HUES48 (cell line): ENCODE results near the gene ARSJ.

Experiments used
- H3K27ac ChIP-seq: one replicate; pipeline ENCODE4 v1.7.0; 2013; ENCODE audit warnings: low read depth, low read length, inconsistent platforms
- H3K27me3 ChIP-seq: 2 replicates; pipeline ENCODE4 v1.6.1; 2013; ENCODE audit warnings: mild to moderate bottlenecking, low read length; ENCODE audit not compliant: control insufficient read depth, insufficient read depth
- H3K36me3 ChIP-seq: 2 replicates; pipeline ENCODE4 v1.6.1; 2013; ENCODE audit warnings: low read length; ENCODE audit not compliant: control insufficient read depth, insufficient read depth
- H3K4me1 ChIP-seq: 2 replicates; pipeline ENCODE4 v1.6.1; 2013; ENCODE audit warnings: mild to moderate bottlenecking, low read length; ENCODE audit not compliant: control insufficient read depth, insufficient read depth
- H3K4me3 ChIP-seq: 2 replicates; pipeline ENCODE4 v1.5.1; 2013; ENCODE audit warnings: mild to moderate bottlenecking, low read depth, low read length
- H3K9ac ChIP-seq: 2 replicates; pipeline ENCODE4 v1.6.1; 2013; ENCODE audit warnings: mild to moderate bottlenecking, low read depth, low read length, moderate library complexity
- H3K9me3 ChIP-seq: 2 replicates; pipeline ENCODE4 v1.6.1; 2013; ENCODE audit warnings: low read length; ENCODE audit not compliant: control insufficient read depth, insufficient read depth

The ARSJ gene

DNA sequence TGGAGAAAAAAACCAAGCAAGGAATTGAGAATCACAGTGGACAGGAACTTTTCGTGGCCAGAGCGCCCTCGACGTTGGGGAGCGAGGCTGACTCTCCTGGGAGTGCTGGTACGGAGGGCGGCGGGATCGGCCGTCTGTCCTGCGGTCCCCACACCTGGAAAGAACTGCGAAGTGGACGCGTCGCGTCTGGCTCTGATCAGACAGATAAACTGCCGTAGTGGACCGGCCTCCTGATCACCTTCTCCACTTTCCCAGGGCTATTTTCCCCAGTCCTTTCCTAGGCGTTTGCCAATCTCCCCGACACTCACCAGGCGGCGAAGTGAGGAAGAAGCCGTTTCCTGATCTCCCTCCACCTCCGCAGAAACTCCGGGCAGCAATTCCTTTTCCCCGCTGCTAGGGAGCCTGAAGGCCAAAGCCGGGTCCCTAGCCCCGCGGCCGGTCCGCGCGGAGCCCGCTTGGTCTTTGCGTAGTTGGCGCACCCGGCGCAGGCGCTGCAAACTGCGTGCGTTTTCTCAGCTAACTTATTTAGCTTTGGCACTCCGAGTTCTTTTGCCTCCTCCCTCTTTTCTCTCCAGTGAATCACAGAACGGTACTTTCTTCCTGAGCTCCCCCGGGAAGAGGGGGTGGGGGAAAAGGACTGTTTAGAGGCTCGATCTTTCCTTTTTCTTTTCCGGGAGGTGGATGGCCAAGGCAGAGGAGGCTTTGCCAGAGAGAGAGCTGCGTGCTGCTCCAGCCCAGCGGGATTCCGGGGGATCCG, at the start of gene ARSJ:
Gene ARSJ (minus strand): TSS at position 500 of the 757 bp plus-strand sequence. CDS start 813 bp downstream, outside the sequence.
- Histone ChIP-seq H3K9ac (peak within 1 kb of the TSS; percentile 64), H3K9me3 (no peaks in the 10 kb centered on the region; the same call in 1 of the 2 replicates), H3K36me3 (no peaks in the 10 kb centered on the region), H3K4me1 (peaks cover 26% of the 10 kb centered on the region), H3K27me3 (peaks cover 15% of the 10 kb centered on the region), H3K4me3 (peak within 1 kb of the TSS; percentile 99), H3K27ac (peak within 1 kb of the TSS; percentile 73)

DNA sequence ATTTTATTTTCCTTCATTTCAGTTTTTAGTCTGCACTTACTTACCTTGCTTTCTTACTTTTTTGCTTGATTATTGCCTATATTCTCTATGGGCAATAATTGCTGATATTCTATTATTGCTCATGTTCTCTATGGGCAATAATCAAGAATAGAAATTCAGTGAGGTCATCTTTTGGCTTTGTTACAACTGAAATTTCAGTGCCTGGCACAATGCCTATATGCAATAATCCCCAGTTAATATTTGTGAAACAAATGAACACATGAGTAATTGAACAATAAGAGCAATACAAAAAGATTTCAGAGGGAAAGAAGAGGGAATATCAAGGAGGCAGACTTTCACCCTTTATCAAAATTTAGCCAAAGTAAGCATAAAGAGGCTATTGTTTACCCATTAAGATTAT, 48.6 kb upstream of the ARSJ start:
- Histone ChIP-seq H3K27me3 (no peaks in the 10 kb centered on the region), H3K9me3 (no peaks in the 10 kb centered on the region), H3K4me1 (no peaks in the 10 kb centered on the region), H3K27ac (no peak overlapping the region), H3K36me3 (no peaks in the 10 kb centered on the region), H3K4me3 (no peak overlapping the region), H3K9ac (no peak overlapping the region)

DNA sequence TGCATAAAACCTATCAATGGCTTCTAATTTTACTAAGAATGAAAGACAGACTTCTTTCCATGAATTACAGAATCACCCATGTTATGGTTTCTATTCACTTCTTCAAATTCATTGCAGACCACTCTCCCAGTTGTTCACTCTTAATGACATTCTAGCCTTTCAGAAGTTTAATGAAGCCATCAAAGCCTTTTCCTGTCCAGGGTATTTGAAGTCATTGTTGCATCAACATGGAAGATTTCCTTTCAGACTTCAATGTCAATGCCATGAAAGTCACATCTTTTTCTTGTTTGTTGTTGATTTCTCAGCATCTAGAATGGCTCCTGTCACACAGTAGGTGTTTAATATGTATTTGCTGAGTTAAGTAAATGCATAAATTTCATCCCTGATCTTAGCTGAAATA, 48.1 kb upstream of the ARSJ start:
- Histone ChIP-seq H3K4me1 (no peaks in the 10 kb centered on the region), H3K4me3 (no peak overlapping the region), H3K9me3 (no peaks in the 10 kb centered on the region), H3K27me3 (no peaks in the 10 kb centered on the region), H3K27ac (no peak overlapping the region), H3K9ac (no peak overlapping the region), H3K36me3 (no peaks in the 10 kb centered on the region)

DNA sequence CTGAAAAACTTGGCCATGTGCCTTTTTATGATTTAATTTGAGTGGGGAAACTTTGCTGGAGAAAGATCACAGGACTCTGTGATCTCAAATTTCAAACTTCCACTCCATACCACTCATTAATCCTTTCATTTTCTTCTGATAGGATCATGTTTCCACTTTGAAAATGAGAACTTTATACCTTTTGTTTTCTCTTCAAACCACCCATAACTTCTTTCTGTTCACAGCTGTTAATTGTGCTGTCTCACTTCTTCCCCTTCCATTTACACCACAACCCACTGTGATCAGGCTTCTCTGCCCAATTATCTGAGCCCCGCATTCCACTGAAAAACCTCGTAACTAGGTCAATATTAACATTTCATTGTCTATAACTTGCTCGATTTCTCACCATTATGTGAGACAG, 47.0 kb upstream of the ARSJ start:
- no peaks in the 10 kb centered on the region for H3K4me1 ChIP-seq
- no peak overlapping the region for H3K9ac ChIP-seq
- no peaks in the 10 kb centered on the region for H3K36me3 ChIP-seq
- H3K4me3 ChIP-seq: no peak overlapping the region
- H3K27me3 ChIP-seq: no peaks in the 10 kb centered on the region
- no peaks in the 10 kb centered on the region for H3K9me3 ChIP-seq
- H3K27ac ChIP-seq: no peak overlapping the region

DNA sequence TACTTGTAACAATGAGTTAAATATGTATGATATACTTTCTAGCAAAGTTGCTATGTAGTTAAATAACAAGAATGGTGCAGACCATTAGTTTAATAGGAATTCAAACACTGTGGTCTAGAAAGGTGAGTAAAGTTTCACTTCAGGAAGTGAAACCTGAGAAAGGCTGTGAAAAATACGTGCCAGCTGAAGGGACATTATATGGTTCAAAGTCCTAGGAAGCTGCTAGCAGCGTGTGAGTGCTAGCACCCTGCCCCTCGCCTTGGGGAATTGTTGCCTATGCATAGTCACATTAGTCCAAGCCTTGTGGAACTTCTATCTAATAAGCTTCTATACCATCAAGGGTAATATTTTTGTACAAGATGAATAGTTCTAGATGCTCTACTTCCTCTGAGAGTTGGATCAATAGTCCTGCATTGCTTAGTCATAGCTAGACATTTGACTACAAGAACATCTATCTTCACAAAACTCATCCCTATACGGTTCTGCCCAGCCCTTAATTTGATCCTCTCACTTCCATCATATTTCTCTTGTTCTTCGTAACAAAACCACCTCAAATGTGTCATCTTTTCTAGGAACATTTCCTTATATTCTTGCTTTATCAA, 45.8 kb upstream of the ARSJ start:
- Histone ChIP-seq H3K9ac (no peak overlapping the region), H3K4me3 (no peak overlapping the region), H3K27me3 (no peaks in the 10 kb centered on the region), H3K27ac (no peak overlapping the region), H3K4me1 (no peaks in the 10 kb centered on the region), H3K9me3 (no peaks in the 10 kb centered on the region), H3K36me3 (no peaks in the 10 kb centered on the region)

DNA sequence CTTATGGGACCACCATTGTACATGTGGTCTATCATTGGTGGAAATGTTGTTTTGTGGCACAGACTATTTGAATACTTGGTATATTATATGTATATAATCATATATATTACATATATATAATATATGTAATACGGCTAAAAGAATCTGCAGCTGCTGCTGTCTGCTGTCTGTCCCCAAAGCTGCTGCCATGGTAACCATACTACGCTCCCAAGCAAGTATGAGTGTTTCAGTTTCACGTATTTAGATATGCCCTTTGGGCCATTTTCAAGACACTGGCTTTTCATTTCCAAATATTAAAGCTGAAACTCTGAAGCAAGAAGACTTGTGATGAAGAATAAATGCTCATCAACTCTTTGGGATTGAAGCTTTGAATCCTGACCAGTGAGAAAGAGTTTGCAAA, 42.0 kb upstream of the ARSJ start:
- no peaks in the 10 kb centered on the region for H3K4me1 ChIP-seq
- no peak overlapping the region for H3K27ac ChIP-seq
- no peaks in the 10 kb centered on the region for H3K36me3 ChIP-seq
- no peaks in the 10 kb centered on the region for H3K27me3 ChIP-seq
- no peaks in the 10 kb centered on the region for H3K9me3 ChIP-seq
- no peak overlapping the region for H3K4me3 ChIP-seq
- no peak overlapping the region for H3K9ac ChIP-seq

DNA sequence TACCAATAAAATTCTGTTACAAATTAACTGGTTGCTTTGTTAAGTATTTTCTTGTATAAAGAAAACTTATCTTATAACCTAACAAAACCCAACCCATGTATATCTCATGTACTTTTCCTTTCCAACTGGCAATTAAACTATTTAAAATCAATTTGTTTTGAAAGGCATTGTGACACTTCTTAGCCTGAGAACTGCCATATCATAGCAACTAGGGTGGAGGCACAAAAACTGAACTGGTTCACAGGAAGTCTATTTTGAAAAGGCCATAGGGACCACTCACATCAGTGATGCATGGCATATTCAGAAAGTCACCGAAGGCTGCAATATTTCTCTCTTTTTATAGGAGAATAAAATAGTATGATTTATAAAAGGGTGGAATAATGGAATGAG, 40.5 kb upstream of the ARSJ start:
- no peaks in the 10 kb centered on the region for H3K36me3 ChIP-seq
- H3K9me3 ChIP-seq: no peaks in the 10 kb centered on the region
- no peak overlapping the region for H3K27ac ChIP-seq
- H3K9ac ChIP-seq: no peak overlapping the region
- no peaks in the 10 kb centered on the region for H3K4me1 ChIP-seq
- no peaks in the 10 kb centered on the region for H3K27me3 ChIP-seq
- no peak overlapping the region for H3K4me3 ChIP-seq

DNA sequence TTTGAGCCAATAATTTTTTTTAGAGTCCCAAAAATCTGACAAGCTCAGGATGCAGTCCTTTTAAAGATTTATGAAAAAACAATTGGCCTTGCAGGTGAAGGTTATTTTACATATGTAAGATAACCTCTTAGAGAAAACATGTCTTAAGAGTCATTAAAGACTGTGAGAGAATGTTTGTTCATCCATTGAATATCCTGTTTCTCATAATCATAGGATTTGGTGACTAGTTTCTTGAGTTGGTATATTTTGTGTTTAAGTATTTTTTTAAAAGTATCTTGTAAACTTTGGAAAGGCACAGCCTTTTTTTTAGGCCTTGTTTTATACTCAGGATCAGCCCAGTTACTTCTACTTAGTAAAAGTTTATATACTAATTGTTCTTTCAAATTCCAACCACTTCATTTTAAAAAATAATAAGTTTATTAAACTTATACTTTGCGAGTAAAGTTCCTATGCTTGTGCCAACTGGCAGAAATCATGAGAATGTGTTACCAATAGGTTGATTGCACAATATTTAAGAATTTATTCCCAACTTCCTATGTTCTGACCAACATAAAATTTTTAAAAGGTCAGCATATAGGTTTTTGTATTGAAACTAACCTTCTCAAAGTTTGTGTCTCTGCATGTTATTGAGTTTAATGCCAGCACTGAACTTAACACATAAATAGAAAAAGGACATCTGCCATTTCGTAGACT, 40.0 kb upstream of the ARSJ start:
- Histone ChIP-seq H3K4me1 (no peaks in the 10 kb centered on the region), H3K4me3 (no peak overlapping the region), H3K27ac (no peak overlapping the region), H3K36me3 (no peaks in the 10 kb centered on the region), H3K27me3 (no peaks in the 10 kb centered on the region), H3K9me3 (no peaks in the 10 kb centered on the region), H3K9ac (no peak overlapping the region)

DNA sequence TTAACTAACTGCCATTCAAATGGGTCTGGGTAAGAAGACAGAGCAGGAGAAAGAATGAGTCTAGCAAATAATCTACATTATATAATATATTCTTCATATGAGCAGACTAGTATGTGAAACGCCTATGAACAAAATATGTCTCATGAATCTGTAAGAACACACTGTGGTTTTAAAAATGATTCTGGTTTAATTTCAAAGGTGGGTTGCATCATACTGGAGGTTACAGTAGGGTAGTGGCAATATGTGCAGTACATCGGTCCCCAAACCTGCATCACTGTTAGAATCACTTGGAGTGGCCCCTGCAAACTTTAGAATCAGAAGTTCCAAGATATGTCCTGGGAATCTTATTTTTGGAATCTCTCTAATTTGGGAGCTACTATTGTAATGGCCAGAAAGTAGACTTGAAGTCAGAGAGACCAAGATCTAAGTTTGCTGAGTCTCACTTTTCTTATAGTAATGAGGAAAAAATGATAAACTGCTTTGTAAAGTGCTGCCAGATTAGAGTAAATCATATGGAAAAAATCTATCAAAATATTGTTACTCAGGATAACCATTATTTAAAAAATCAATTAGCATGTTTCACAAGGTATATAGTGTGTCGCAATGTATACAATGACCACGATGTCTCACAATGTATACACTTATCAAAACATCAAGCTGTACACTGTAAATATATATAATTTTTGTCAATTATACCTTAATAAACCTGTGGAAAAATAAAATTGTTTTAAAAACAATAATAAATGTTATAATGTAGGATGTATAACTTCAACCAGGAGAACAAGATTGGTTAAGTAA, 37.9 kb upstream of the ARSJ start:
- Histone ChIP-seq H3K4me3 (no peak overlapping the region), H3K4me1 (no peaks in the 10 kb centered on the region), H3K27me3 (no peaks in the 10 kb centered on the region), H3K9me3 (no peaks in the 10 kb centered on the region), H3K27ac (no peak overlapping the region), H3K36me3 (no peaks in the 10 kb centered on the region), H3K9ac (no peak overlapping the region)

DNA sequence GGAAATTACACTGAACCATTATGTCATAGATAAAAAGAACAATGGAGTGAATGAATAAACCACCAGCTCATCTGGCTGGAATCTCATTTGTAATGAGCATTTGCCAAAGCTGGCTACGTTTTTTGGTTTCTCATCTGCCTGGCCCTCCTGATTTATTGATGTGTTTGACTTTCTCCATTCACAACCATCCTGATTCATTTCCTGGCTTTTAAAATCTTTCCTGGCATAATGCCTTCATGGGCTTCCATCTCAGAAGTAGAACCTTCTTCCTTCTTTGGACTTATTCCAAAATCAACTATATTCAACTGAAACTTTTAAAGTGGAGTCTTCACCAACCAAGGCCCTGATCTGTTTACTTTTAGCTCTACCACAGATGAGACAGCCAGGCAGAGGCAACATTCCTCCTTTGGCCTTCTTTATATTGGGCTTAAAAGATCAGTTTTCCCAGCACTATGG, 36.0 kb upstream of the ARSJ start:
- H3K27me3 ChIP-seq: no peaks in the 10 kb centered on the region
- H3K9me3 ChIP-seq: no peaks in the 10 kb centered on the region
- no peak overlapping the region for H3K9ac ChIP-seq
- no peaks in the 10 kb centered on the region for H3K36me3 ChIP-seq
- no peaks in the 10 kb centered on the region for H3K4me1 ChIP-seq
- H3K27ac ChIP-seq: no peak overlapping the region
- H3K4me3 ChIP-seq: no peak overlapping the region
